ENCODE data around the gene ADH6. TPM values are rescaled to one million over a fixed set of nuclear protein-coding genes. Genes with fewer than 3 reads are reported as not detected.

ADH6 gene
- total and polyA plus RNA-seq, 2 of the 13 experiments (the other 11 are each of a cell fraction or from before 2014, with no cell fraction given) = 39.8 to 73.9 TPM

DNA sequence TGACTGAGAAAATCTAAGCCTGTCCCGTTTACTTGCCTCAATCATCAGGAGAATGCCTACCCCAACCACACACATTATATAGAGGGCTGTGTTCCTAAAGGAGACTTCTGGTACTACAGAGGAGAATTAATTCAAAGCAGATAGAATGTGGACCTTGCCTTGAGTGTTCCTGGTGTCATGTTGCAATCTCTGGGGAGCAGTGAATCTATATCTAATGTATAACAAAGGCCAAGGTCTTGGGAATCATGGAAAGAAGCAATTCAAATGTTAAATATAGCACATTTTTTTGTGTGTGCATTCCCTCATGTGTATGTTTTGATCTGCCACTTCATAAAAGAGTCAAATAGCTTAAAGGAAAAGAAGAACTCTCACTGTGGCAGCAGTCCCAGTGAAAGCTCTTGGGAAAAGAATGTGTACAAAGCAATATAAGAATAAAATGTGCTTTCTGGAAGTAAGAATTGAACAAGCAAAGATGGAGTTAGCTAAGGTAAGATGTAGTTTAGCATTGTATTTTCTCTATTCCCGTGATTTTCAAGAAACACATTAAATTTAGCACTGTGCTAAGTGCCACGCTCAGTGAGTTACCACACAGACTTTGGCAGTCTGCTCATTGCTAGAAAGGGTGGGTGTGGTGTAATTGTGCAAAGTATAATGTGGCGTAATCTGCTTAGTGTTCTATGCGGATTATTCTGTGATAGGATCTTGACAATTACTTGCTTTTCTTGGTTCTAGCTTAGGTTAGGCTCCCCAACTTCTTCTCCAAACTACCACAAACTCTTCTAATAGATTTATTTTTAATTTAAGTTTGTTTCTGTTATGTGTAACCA, 13.7 kb downstream of the ADH6 start:
- H3K9ac ChIP-seq (ENCODE audit: insufficient read depth, low read depth, low read length) = no peak overlapping the region
- peak; percentile 83 for DNase-seq (ENCODE audit: low spot score)
- POLR2A ChIA-PET = interaction anchor here (1.0 to 1.6 kb wide), 3 partner anchors 14 to 210 kb away, joined by 3 to 5 read pairs (median 4); partner anchors contain the start of genes ADH6 and METAP1
- peaks cover 59% of the 10 kb centered on the region for H3K4me1 ChIP-seq (ENCODE audit: insufficient read depth, low read length)
- no peaks in the 10 kb centered on the region for H4K20me1 ChIP-seq (ENCODE audit: insufficient read depth, low read length)
- no TSS peak for BruUV-seq (replicated peaks)
- peak; percentile 55 for FAIRE-seq
- in situ Hi-C loops (cut with HindIII; ENCODE audit: extremely low pct_ligation_motif_present, low pct_unique_long_range_greater_than_20kb) (no loop called here), intact Hi-C loops (cut with micrococcal nuclease; ENCODE audit: unreplicated experiment) (loop anchor here (1.0 to 2.0 kb wide), 2 partner anchors 13 to 48 kb away; partner anchors contain the start of gene ADH6)
- CTCF ChIA-PET (ENCODE audit: low intra/inter-chr PET ratio, low total read pairs) = no interaction called here
- no peak overlapping the region for H2AFZ ChIP-seq (ENCODE audit: low read length)
- H3K79me2 ChIP-seq (ENCODE audit: insufficient read depth, low read length) = no peaks in the 10 kb centered on the region
- 72% methylated on average over 5 of the region's 5 CpGs for WGBS (ENCODE audit: low lambda C conversion rate)
- no peaks in the 10 kb centered on the region for H3K27me3 ChIP-seq (ENCODE audit: control insufficient read depth in 1 of 2, insufficient read depth in 2 of 2, low read length in 2 of 2)
- H3K4me3 ChIP-seq (replicated peaks in 1 of 3; ENCODE audit: insufficient read depth in 1 of 3, low read depth in 2 of 3, low read length in 3 of 3) = no peak overlapping the region
- H3K4me2 ChIP-seq (ENCODE audit: low read depth, low read length) = peak overlapping the region; percentile 37
- H3K9me3 ChIP-seq (ENCODE audit: low read length) = no peaks in the 10 kb centered on the region
- peak; percentile 92 for ATAC-seq
- peaks cover 3 to 37% of the 10 kb centered on the region in 2 experiments for H3K36me3 ChIP-seq (replicated peaks in 1 of 2; ENCODE audit: control insufficient read depth in 1 of 2, insufficient read depth in 2 of 2, low read length in 2 of 2)
- peak overlapping the region; percentile 66 for H3K27ac ChIP-seq (ENCODE audit: extremely low read length, insufficient read depth, low read length)
- TF ChIP-seq SAP130 (CRISPR knock-in tag; IDR thresholded peaks at IDR 0.05; ENCODE audit: low read depth) = peak; percentile 15; the same call in 1 of the 2 replicates
- TF ChIP-seq HNF4G (IDR thresholded peaks at IDR 0.05; ENCODE audit: borderline replicate concordance, low read depth, low read length) = peak; percentile 59; the same call in 1 of the 2 replicates
- no peak for TF ChIP-seq HNF4G (CRISPR knock-in tag; IDR thresholded peaks at IDR 0.05; ENCODE audit: borderline replicate concordance, low read depth)
- TF ChIP-seq MED1 (CRISPR knock-in tag; IDR thresholded peaks at IDR 0.05) = peak; percentile 19; the same call in 1 of the 2 replicates
- TF ChIP-seq, protein P1, sequence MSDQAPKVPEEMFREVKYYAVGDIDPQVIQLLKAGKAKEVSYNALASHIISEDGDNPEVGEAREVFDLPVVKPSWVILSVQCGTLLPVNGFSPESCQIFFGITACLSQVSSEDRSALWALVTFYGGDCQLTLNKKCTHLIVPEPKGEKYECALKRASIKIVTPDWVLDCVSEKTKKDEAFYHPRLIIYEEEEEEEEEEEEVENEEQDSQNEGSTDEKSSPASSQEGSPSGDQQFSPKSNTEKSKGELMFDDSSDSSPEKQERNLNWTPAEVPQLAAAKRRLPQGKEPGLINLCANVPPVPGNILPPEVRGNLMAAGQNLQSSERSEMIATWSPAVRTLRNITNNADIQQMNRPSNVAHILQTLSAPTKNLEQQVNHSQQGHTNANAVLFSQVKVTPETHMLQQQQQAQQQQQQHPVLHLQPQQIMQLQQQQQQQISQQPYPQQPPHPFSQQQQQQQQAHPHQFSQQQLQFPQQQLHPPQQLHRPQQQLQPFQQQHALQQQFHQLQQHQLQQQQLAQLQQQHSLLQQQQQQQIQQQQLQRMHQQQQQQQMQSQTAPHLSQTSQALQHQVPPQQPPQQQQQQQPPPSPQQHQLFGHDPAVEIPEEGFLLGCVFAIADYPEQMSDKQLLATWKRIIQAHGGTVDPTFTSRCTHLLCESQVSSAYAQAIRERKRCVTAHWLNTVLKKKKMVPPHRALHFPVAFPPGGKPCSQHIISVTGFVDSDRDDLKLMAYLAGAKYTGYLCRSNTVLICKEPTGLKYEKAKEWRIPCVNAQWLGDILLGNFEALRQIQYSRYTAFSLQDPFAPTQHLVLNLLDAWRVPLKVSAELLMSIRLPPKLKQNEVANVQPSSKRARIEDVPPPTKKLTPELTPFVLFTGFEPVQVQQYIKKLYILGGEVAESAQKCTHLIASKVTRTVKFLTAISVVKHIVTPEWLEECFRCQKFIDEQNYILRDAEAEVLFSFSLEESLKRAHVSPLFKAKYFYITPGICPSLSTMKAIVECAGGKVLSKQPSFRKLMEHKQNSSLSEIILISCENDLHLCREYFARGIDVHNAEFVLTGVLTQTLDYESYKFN (CRISPR knock-in tag; conservative IDR thresholded peaks at IDR 0.05) = 0 out of 2 replicates have a peak, but pooled peaks have one; percentile 22
- no peak for TF ChIP-seq SOX13 (IDR thresholded peaks at IDR 0.05)
- peak in 1 of 2 experiments; percentile 45; a peak in 1 of 4 replicates for TF ChIP-seq SOX13 (CRISPR knock-in tag; conservative IDR thresholded peaks at IDR 0.05 in 1 of 2, IDR thresholded peaks at IDR 0.05 in 1 of 2)
- peak; percentile 81 for TF ChIP-seq EHMT2 (IDR thresholded peaks at IDR 0.05; ENCODE audit: borderline replicate concordance, low read depth, low read length)
- TF ChIP-seq SIX1 (CRISPR knock-in tag; IDR thresholded peaks at IDR 0.05; ENCODE audit: borderline replicate concordance) = peak; percentile 67; the same call in 1 of the 2 replicates
- TF ChIP-seq, protein P2, sequence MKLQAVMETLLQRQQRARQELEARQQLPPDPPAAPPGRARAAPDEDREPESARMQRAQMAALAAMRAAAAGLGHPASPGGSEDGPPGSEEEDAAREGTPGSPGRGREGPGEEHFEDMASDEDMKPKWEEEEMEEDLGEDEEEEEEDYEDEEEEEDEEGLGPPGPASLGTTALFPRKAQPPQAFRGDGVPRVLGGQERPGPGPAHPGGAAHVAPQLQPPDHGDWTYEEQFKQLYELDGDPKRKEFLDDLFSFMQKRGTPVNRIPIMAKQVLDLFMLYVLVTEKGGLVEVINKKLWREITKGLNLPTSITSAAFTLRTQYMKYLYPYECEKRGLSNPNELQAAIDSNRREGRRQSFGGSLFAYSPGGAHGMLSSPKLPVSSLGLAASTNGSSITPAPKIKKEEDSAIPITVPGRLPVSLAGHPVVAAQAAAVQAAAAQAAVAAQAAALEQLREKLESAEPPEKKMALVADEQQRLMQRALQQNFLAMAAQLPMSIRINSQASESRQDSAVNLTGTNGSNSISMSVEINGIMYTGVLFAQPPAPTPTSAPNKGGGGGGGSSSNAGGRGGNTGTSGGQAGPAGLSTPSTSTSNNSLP (IDR thresholded peaks at IDR 0.05; ENCODE audit: low read depth, low read length) = peak; percentile 97
- peak; percentile 80 for TF ChIP-seq CEBPG (CRISPR knock-in tag; IDR thresholded peaks at IDR 0.05)
- peak; percentile 86 for TF ChIP-seq SIX4 (CRISPR knock-in tag; IDR thresholded peaks at IDR 0.05)
- TF ChIP-seq, protein P3, sequence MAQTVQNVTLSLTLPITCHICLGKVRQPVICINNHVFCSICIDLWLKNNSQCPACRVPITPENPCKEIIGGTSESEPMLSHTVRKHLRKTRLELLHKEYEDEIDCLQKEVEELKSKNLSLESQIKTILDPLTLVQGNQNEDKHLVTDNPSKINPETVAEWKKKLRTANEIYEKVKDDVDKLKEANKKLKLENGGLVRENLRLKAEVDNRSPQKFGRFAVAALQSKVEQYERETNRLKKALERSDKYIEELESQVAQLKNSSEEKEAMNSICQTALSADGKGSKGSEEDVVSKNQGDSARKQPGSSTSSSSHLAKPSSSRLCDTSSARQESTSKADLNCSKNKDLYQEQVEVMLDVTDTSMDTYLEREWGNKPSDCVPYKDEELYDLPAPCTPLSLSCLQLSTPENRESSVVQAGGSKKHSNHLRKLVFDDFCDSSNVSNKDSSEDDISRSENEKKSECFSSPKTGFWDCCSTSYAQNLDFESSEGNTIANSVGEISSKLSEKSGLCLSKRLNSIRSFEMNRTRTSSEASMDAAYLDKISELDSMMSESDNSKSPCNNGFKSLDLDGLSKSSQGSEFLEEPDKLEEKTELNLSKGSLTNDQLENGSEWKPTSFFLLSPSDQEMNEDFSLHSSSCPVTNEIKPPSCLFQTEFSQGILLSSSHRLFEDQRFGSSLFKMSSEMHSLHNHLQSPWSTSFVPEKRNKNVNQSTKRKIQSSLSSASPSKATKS (CRISPR knock-in tag; IDR thresholded peaks at IDR 0.05) = no peak
- TF ChIP-seq ONECUT2 (CRISPR knock-in tag; IDR thresholded peaks at IDR 0.05) = 0 out of 2 replicates have a peak, but pooled peaks have one; percentile 46
- TF ChIP-seq NCOA2 (CRISPR knock-in tag; IDR thresholded peaks at IDR 0.05) = peak; percentile 14; the same call in 1 of the 2 replicates
- 0 out of 2 replicates have a peak, but pooled peaks have one; percentile 10 for TF ChIP-seq KLF6 (CRISPR knock-in tag; IDR thresholded peaks at IDR 0.05)

Measured in HepG2 (cell line).